Measurements from ENCODE around the gene MAP4K3. TPM values are rescaled to one million over a fixed set of nuclear protein-coding genes. Genes with fewer than 3 reads are reported as not detected.

Gene MAP4K3
- total and polyA plus RNA-seq, 2 donors (not counting 1 experiment from before 2014, with no cell fraction given), result 1.3 to 28.3 TPM

DNA sequence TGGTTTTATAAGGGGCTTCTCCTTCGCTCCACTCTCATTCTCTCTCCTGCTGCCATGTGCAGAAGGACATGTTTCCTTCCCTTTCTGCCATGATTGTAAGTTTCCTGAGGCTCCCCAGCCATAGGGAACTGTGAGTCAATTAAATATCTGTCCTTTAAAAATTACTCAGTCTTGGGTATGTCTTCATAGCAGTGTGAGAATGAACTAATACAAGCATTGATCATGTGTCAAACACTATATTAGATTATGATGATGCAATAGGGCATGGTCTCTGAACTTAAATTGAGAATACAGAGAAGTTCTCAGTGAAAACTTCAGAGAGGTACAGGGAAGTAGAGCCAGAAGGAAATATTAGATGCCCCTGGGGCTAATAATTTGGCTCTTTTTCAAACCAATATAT, 5.9 kb upstream of the MAP4K3 start:
- DNase-seq, result no peak
- H3K9ac ChIP-seq (ENCODE audit: low read length), result no peak overlapping the region
- H3K27ac ChIP-seq (ENCODE audit: low read length in 2 of 2), result no peak overlapping the region
- H3K9me3 ChIP-seq (ENCODE audit: control extremely low read depth in 1 of 3, control insufficient read depth in 2 of 3, insufficient read depth in 1 of 3, low read length in 2 of 3), result peaks cover 2 to 8% (median 6%) of the 10 kb centered on the region in 3 donors
- CTCF ChIA-PET, result no interaction called here
- no peaks in the 10 kb centered on the region for H3K27me3 Mint-ChIP-seq
- H3K27ac Mint-ChIP-seq, result no peak overlapping the region
- H3K4me2 ChIP-seq (replicated peaks; ENCODE audit: low read depth, low read length, poor library complexity, severe bottlenecking), result no peak overlapping the region
- intact Hi-C loops (cut with micrococcal nuclease), result no loop called here
- H4K20me1 ChIP-seq (ENCODE audit: control insufficient read depth, insufficient read depth, low read length, poor library complexity, severe bottlenecking), result no peaks in the 10 kb centered on the region
- no CpG with 5 or more reads among the region's 1 CpG for whole genome bisulfite sequencing (ENCODE audit: insufficient coverage)
- peaks cover 8% of the 10 kb centered on the region for H3K9me3 Mint-ChIP-seq (ENCODE audit: insufficient read depth)
- POLR2A ChIA-PET, result no interaction called here
- no peak overlapping the region for H2AFZ ChIP-seq (ENCODE audit: insufficient read depth, low read depth, low read length, poor library complexity, severe bottlenecking)
- H3K4me3 ChIP-seq (ENCODE audit: control extremely low read depth in 1 of 5, extremely low read depth in 1 of 5, insufficient read depth in 1 of 5, low read depth in 2 of 5, low read length in 4 of 5), result no peak overlapping the region
- H3K79me2 ChIP-seq (ENCODE audit: control insufficient read depth, insufficient read depth, low read length), result no peaks in the 10 kb centered on the region
- TF ChIP-seq, protein P1, sequence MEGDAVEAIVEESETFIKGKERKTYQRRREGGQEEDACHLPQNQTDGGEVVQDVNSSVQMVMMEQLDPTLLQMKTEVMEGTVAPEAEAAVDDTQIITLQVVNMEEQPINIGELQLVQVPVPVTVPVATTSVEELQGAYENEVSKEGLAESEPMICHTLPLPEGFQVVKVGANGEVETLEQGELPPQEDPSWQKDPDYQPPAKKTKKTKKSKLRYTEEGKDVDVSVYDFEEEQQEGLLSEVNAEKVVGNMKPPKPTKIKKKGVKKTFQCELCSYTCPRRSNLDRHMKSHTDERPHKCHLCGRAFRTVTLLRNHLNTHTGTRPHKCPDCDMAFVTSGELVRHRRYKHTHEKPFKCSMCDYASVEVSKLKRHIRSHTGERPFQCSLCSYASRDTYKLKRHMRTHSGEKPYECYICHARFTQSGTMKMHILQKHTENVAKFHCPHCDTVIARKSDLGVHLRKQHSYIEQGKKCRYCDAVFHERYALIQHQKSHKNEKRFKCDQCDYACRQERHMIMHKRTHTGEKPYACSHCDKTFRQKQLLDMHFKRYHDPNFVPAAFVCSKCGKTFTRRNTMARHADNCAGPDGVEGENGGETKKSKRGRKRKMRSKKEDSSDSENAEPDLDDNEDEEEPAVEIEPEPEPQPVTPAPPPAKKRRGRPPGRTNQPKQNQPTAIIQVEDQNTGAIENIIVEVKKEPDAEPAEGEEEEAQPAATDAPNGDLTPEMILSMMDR (IDR thresholded peaks at IDR 0.05), result no peak
- TF ChIP-seq EZH2 (IDR thresholded peaks at IDR 0.05; ENCODE audit: borderline replicate concordance, insufficient read depth, low read depth, low read length, poor library complexity, severe bottlenecking), result no peak
- no peak overlapping the region for H3K4me3 Mint-ChIP-seq
- H3K4me1 ChIP-seq (ENCODE audit: control insufficient read depth in 2 of 2, insufficient read depth in 2 of 2, low read length in 2 of 2), result peaks cover 2 to 3% of the 10 kb centered on the region in 2 donors
- H3K4me1 Mint-ChIP-seq, result peaks cover 6% of the 10 kb centered on the region
- no peaks in the 10 kb centered on the region for H3K27me3 ChIP-seq (replicated peaks in 1 of 4; ENCODE audit: control extremely low read depth in 1 of 4, control insufficient read depth in 3 of 4, insufficient read depth in 4 of 4, low read length in 3 of 4)
- no peaks in the 10 kb centered on the region for H3K36me3 ChIP-seq (replicated peaks in 1 of 2; ENCODE audit: control extremely low read depth in 1 of 2, control insufficient read depth in 1 of 2, extremely low read depth in 1 of 2, insufficient read depth in 2 of 2, low read length in 1 of 2)
- no peak for ATAC-seq (ENCODE audit: low read depth)

DNA sequence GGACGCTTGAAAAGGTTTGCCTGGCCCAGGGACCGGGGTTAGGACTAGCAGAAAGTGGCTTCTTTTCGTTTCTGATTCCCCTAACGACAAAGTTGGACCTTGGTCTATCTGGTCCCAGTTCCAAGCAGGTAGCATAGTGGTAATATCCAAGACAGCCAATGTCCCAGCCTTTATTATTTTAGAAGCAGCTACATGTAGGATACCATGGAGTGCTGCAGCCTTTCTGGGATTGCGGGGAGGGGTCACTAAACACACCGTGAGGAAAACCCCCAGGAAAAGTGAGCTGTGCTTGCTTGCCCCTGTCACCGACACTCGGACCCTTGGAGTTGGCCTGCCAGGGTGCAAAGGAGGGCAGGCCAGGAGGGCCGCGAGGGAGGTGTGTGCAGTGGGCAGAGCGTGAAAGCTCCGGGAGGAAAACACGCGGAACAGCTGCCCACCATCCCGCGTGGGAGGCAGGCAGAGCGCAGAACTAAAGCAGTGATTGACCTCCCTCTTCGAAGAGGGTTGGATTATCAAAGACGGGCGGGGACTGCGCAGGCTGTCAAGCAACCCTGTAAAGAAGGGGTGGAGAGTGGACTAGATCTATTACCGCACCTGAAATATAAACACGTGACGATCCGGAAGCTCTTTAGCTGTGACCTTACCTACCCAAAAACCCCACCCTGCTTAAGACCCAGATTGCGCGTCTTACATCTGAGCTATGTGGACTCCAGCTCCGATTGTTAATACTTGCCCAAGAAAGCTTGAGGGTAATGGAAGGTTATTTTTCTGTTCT, 624 bp upstream of the MAP4K3 start:
- Histone ChIP-seq H2AFZ (ENCODE audit: insufficient read depth, low read depth, low read length, poor library complexity, severe bottlenecking) (peak overlapping the region; percentile 96), H3K79me2 (ENCODE audit: control insufficient read depth, insufficient read depth, low read length) (peaks cover 10% of the 10 kb centered on the region), H3K4me3 (ENCODE audit: control extremely low read depth in 1 of 5, extremely low read depth in 1 of 5, insufficient read depth in 1 of 5, low read depth in 2 of 5, low read length in 4 of 5) (peak overlapping the region; percentile 71 to 85 (median 80)), H3K27ac (ENCODE audit: low read length in 2 of 2) (peak overlapping the region; percentile 3 to 78), H3K9me3 (ENCODE audit: control extremely low read depth in 1 of 3, control insufficient read depth in 2 of 3, insufficient read depth in 1 of 3, low read length in 2 of 3) (peaks cover under 1 to 3% (median 2%) of the 10 kb centered on the region in 3 donors), H3K9ac (ENCODE audit: low read length) (peak overlapping the region; percentile 94), H4K20me1 (ENCODE audit: control insufficient read depth, insufficient read depth, low read length, poor library complexity, severe bottlenecking) (no peaks in the 10 kb centered on the region), H3K36me3 (replicated peaks in 1 of 2; ENCODE audit: control extremely low read depth in 1 of 2, control insufficient read depth in 1 of 2, extremely low read depth in 1 of 2, insufficient read depth in 2 of 2, low read length in 1 of 2) (no peaks in the 10 kb centered on the region), H3K4me2 (replicated peaks; ENCODE audit: low read depth, low read length, poor library complexity, severe bottlenecking) (peak overlapping the region; percentile 94), H3K4me1 (ENCODE audit: control insufficient read depth in 2 of 2, insufficient read depth in 2 of 2, low read length in 2 of 2) (peaks cover 17% of the 10 kb centered on the region in 2 donors), H3K27me3 (replicated peaks in 1 of 4; ENCODE audit: control extremely low read depth in 1 of 4, control insufficient read depth in 3 of 4, insufficient read depth in 4 of 4, low read length in 3 of 4) (no peaks in the 10 kb centered on the region)
- TF ChIP-seq EZH2 (IDR thresholded peaks at IDR 0.05; ENCODE audit: borderline replicate concordance, insufficient read depth, low read depth, low read length, poor library complexity, severe bottlenecking), result no peak
- TF ChIP-seq, protein P1 (IDR thresholded peaks at IDR 0.05), result no peak
- Mint-ChIP-seq H3K27ac (peak overlapping the region; percentile 87), H3K4me1 (peaks cover 29% of the 10 kb centered on the region), H3K27me3 (no peaks in the 10 kb centered on the region), H3K9me3 (ENCODE audit: insufficient read depth) (peaks cover 4% of the 10 kb centered on the region), H3K4me3 (peak overlapping the region; percentile 88)
- ChIA-PET CTCF (interaction anchor here (0.5 to 1.0 kb wide), 3 partner anchors 36 to 973 kb away, joined by 3 read pairs; no protein-coding TSS in a partner anchor), POLR2A (no interaction called here)
- 4% methylated on average over 18 of the region's 28 CpGs for WGBS (ENCODE audit: insufficient coverage)
- intact Hi-C loops (cut with micrococcal nuclease), result loop anchor here (1.0 to 5.0 kb wide), 5 partner anchors 40 to 313 kb away; no protein-coding TSS in a partner anchor
- DNase-seq (peak; percentile 61), ATAC-seq (ENCODE audit: low read depth) (peak; percentile 50)

Data from B cell (primary cell).